ENCODE results near the gene AP2M1.

DNA sequence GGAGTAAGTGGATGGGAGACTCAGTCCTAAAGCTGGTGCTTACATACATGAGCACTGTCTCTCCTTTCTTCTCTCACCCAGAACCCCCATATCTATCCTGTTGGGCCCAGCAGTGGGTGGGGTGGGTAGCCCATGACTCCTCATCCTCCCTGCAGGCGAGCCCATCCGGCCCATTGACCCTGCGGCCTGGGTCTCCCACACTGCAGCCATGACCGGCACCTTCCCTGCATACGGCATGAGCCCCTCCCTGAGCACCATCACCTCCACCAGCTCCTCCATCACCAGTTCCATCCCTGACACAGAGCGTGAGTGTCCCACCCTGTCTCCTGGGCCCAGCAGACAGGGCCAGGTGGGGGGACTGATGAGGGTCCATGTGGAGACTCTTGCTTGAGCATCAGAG lies 8.0 kb upstream of the AP2M1 start:
- TF ChIP-seq CTCF (optimal IDR thresholded peaks at IDR 0.05 in 1 of 3, IDR thresholded peaks at IDR 0.05 in 1 of 3, conservative IDR thresholded peaks at IDR 0.05 in 1 of 3; ENCODE audit: extremely low read depth in 1 of 3, insufficient read depth in 2 of 3, low read length in 3 of 3) (no peak), EZH2 (IDR thresholded peaks at IDR 0.05; ENCODE audit: low read length) (no peak)
